Ishikawa (cell line): ENCODE data around the gene NOD1.

Experiments used
- CEBPB ChIP-seq: IDR thresholded peaks from 2 replicates; pipeline ENCODE4 v1.6.1; 2012
- CREB1 ChIP-seq: IDR thresholded peaks from 2 replicates; pipeline ENCODE4 v1.6.1; 2012; ENCODE audit warnings: low read depth
- EGR1 ChIP-seq: IDR thresholded peaks from 2 replicates; pipeline ENCODE4 v1.6.1; 2012
- EP300 ChIP-seq: IDR thresholded peaks from 2 replicates; pipeline ENCODE4 v1.6.1; 2012; ENCODE audit warnings: borderline replicate concordance
- FOXM1 ChIP-seq: IDR thresholded peaks from 2 replicates; pipeline ENCODE4 v1.6.1; 2012; ENCODE audit warnings: low read depth, borderline replicate concordance
- MAX ChIP-seq: IDR thresholded peaks from 2 replicates; pipeline ENCODE4 v1.6.1; 2012
- NFIC ChIP-seq: IDR thresholded peaks from 2 replicates; pipeline ENCODE4 v1.6.1; 2012
- RAD21 ChIP-seq: IDR thresholded peaks from 2 replicates; pipeline ENCODE4 v1.6.1; 2012; ENCODE audit warnings: low read depth
- REST ChIP-seq: IDR thresholded peaks from 2 replicates; pipeline ENCODE4 v1.6.1; 2012; ENCODE audit warnings: low read depth, mild to moderate bottlenecking
- TAF1 ChIP-seq: IDR thresholded peaks from 2 replicates; pipeline ENCODE4 v1.6.1; 2012; ENCODE audit warnings: low read depth, mild to moderate bottlenecking
- TCF12 ChIP-seq: IDR thresholded peaks from 2 replicates; pipeline ENCODE4 v1.6.1; 2012; ENCODE audit warnings: low read depth
- TEAD4 ChIP-seq: IDR thresholded peaks from 2 replicates; pipeline ENCODE4 v1.6.1; 2012
- USF1 ChIP-seq: IDR thresholded peaks from 2 replicates; pipeline ENCODE4 v1.6.1; 2012
- YY1 ChIP-seq: IDR thresholded peaks from 2 replicates; pipeline ENCODE4 v1.6.1; 2012; ENCODE audit warnings: low read depth
- ZBTB7A ChIP-seq: IDR thresholded peaks from 2 replicates; pipeline ENCODE4 v1.6.1; 2012; ENCODE audit warnings: low read depth

The NOD1 gene

GRCh38 chr7:30391806-30392205 lies 86.8 kb downstream of the NOD1 start:
- no peak for TF ChIP-seq MAX
- no peak for TF ChIP-seq YY1
- no peak for TF ChIP-seq TEAD4
- no peak for TF ChIP-seq EP300
- no peak for TF ChIP-seq USF1
- TF ChIP-seq CREB1 = no peak
- no peak for TF ChIP-seq REST
- TF ChIP-seq TCF12 = no peak
- TF ChIP-seq CEBPB = no peak
- TF ChIP-seq TAF1 = no peak
- no peak for TF ChIP-seq FOXM1
- TF ChIP-seq RAD21 = no peak
- no peak for TF ChIP-seq ZBTB7A
- TF ChIP-seq EGR1 = no peak
- TF ChIP-seq NFIC = no peak

GRCh38 chr7:30390736-30391636 lies 87.6 kb downstream of the NOD1 start:
- no peak for TF ChIP-seq EGR1
- TF ChIP-seq YY1 = no peak
- no peak for TF ChIP-seq REST
- TF ChIP-seq MAX = no peak
- no peak for TF ChIP-seq RAD21
- no peak for TF ChIP-seq EP300
- TF ChIP-seq TAF1 = no peak
- no peak for TF ChIP-seq TEAD4
- no peak for TF ChIP-seq USF1
- no peak for TF ChIP-seq ZBTB7A
- no peak for TF ChIP-seq CEBPB

- no peak for TF ChIP-seq CEBPB
- no peak for TF ChIP-seq TEAD4
- no peak for TF ChIP-seq USF1
- TF ChIP-seq MAX = no peak
- TF ChIP-seq YY1 = no peak
- TF ChIP-seq REST = no peak
- no peak for TF ChIP-seq ZBTB7A
- TF ChIP-seq TCF12 = no peak
These were observed 88.8 kb downstream of the NOD1 start for GRCh38 chr7:30389791-30390190.

GRCh38 chr7:30382607-30383006 lies 96.0 kb downstream of the NOD1 start:
- no peak for TF ChIP-seq TCF12
